LNCaP clone FGC (cell line): Measurements from ENCODE around the gene EIF5.

Experiments used
- DNase-seq: peaks from one replicate; pipeline ENCODE4 v3.0.0-alpha.2; 2011; ENCODE audit warnings: low read depth
- H3K4me3 ChIP-seq: 2 replicates; pipeline ENCODE4 v1.5.1; 2011; ENCODE audit warnings: mild to moderate bottlenecking, low read depth, low read length, control low read depth
- CTCF ChIP-seq: IDR thresholded peaks from 2 replicates; pipeline ENCODE4 v1.5.1; 2012; ENCODE audit warnings: mild to moderate bottlenecking; ENCODE audit not compliant: control insufficient read depth, insufficient read depth; ENCODE audit errors: extremely low read depth

EIF5 gene

DNA sequence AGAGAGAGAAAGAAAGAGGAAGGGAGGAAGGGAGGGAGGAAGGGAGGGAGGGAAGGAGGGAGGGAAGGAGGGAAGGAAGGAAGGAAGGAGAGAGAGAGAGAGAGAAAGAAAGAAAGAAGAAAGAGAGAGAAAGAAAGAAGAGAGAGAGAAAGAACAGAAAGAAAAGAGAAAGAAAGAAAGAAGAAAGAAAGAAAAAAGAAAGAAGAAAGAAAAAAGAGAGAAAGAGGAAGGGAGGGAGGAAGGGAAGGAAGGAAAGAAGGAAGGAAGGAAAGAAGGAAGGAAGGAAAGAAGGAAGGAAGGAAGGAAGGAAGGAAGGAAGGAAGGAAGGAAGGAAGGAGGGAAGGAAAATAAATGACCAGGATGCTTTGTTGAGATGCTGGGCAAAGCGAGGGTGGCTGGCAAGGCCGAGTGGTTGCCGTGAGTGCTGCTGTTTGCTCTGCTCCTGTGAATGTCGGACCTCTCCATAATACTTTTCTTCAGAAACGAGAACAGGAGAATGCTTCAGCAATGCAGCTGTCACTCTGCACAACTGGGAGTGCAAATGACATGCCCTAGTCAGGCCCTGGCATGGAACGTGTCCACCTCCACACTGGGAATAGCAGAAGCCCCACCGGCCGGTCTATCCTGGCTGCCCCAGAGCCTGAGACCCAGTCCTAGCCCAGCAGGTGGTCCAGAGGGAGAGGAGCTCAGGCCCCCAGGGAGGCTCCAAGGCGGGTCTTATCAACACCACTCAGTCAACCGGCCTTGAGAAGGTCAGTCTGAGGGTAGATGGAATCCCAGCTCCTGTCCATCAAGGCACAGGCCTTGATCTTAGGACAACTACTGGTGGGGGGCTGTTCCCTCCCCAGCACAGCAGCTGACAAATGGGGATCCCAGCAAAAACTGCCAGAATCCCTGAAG, 25.1 kb upstream of the EIF5 start:
- no peak for TF ChIP-seq CTCF
- no peak overlapping the region for H3K4me3 ChIP-seq
- DNase-seq, result no peak

DNA sequence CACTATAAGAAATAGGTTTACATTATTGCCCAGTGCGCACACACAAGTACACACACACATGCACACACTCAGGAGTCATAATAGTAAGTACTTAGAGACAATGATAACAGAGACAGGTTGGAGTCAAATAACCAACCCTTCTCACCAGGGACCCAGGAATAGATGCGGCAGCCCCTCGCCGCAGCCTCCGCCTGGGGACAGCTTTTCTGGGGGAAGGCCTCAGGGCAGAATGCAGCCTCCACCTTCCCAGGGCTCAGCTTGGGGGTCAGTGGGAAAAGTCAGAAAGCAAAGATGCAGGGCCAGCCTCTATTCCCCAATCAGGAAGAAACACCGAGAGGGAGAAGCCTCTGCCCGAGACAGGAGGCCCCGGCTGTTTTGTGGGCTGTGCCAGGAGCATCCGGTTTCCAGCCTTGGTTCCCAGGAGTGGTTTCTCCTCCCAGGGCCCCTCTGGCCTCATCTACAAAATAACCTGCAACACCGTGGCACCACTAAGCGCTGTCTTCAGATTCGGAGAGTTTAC, 23.4 kb upstream of the EIF5 start:
- DNase-seq, result no peak
- no peak overlapping the region for H3K4me3 ChIP-seq
- no peak for TF ChIP-seq CTCF

GRCh38 chr14:103311171-103311997, 22.7 kb upstream of the EIF5 start:
- TF ChIP-seq CTCF, result no peak
- H3K4me3 ChIP-seq, result no peak overlapping the region
- DNase-seq, result no peak

DNA sequence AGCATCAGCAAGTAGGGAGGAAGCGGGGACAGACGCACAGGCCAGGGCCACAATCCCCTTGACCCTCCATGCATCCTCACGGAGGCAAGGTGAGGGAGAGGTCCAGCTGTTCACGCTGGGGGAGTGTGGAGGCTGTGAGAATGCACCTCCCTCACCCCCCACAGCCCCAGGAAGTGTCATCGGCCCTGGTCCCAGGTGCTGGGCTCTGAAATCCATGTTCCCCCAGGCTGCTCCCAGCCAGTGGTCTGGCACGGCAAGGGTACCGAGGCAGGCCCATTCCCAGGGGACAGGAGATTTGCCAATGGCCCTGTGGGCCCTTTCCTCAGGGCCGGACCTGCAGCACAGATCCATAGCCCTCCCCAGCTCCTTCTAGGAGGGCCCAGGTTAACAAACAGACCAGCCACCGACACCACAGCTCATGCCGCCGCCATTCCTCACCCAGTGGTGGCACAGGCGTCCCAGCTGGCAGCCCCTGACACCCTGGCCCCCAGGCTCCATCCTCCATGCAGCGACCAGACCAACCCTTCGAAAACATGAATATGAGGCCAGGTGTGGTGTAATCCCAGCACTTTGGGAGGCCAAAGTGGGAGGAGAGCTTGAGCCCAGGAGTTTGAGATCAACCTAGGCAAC, 21.9 kb upstream of the EIF5 start:
- DNase-seq, result no peak
- no peak overlapping the region for H3K4me3 ChIP-seq
- TF ChIP-seq CTCF, result no peak

- TF ChIP-seq CTCF, result no peak
- no peak overlapping the region for H3K4me3 ChIP-seq
- no peak for DNase-seq
Measured at GRCh38 chr14:103313704-103314103, 20.3 kb upstream of the EIF5 start.

GRCh38 chr14:103314496-103315277, 19.4 kb upstream of the EIF5 start:
- DNase-seq, result no peak
- no peak overlapping the region for H3K4me3 ChIP-seq
- no peak for TF ChIP-seq CTCF
